Large intestine (tissue), 3 donors: Measurements from ENCODE around the gene USP46. TPM values are rescaled to one million over a fixed set of nuclear protein-coding genes. Genes with fewer than 3 reads are reported as not detected.

Source experiments
- DNase-seq, 2 donors: peaks; one replicate each; pipeline versions ENCODE4 v3.0.0 to v3.0.0-alpha.2; 2013
- H3K27ac ChIP-seq: one replicate; pipeline ENCODE4 v1.5.1; 2013; ENCODE audit warnings: low read length
- H3K27me3 ChIP-seq: 2 replicates; pipeline ENCODE4 v1.6.1; 2013; ENCODE audit warnings: low read length; ENCODE audit not compliant: control insufficient read depth, insufficient read depth
- H3K36me3 ChIP-seq: 2 replicates; pipeline ENCODE4 v1.6.1; 2013; ENCODE audit warnings: low read length; ENCODE audit not compliant: control insufficient read depth, insufficient read depth
- H3K4me1 ChIP-seq: one replicate; pipeline ENCODE4 v1.6.1; 2013; ENCODE audit warnings: low read length; ENCODE audit not compliant: control insufficient read depth, insufficient read depth
- H3K4me3 ChIP-seq: one replicate; pipeline ENCODE4 v1.5.1; 2013; ENCODE audit warnings: low read length
- H3K9me3 ChIP-seq: one replicate; pipeline ENCODE4 v1.6.1; 2013; ENCODE audit warnings: mild to moderate bottlenecking, low read depth, low read length, moderate library complexity; ENCODE audit not compliant: control insufficient read depth
- WGBS: methylation state at CpG from one replicate; pipeline ENCODE4 v1.1.5; 2013; ENCODE audit warnings: low lambda C conversion rate; ENCODE audit not compliant: insufficient coverage; 5-methylcytosine and 5-hydroxymethylcytosine counted together
- polyA plus RNA-seq: library from polyadenylated mRNA; unstranded; fragments of 120-200 nt; gene quantifications from one replicate; pipeline ENCODE4 v1.2.1, GENCODE V29; 2013

The USP46 gene
- polyA plus RNA-seq, 1 donor, result 14.4 TPM

DNA sequence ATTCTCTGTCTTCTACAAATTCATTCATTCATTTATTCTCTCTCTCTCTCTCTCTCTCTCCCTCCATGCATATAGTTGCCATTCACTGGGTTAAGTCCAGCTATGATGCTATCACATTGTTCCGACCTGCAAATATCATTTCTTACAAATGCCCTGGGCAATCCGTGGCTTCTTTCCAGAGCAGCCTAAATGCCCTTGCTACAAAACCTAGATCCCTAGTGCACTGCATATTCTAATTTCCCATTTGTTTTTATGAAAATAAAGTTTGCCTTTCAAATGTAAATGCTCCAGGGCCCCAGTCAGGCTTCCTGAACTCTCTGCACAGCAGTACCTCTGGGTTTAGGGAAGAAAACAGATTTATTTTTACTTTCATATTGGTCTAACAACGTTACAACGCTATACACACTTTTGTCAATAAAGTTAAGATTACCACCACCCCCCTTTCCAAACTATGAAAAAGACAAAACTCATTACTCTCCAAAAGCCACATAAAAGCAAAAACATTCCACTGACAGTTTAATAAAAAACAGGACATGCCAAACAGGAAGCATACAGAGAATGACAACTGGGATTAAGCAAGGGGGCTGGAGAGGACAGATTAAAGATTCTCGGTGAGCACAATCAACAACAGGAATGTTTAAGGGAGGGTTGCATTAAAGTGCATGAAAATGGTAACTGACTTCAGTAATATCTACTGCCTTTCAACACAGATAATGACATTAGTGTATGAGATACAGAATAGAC is 104.3 kb downstream of the USP46 start:
- Histone ChIP-seq H3K9me3 (no peaks in the 10 kb centered on the region), H3K4me1 (no peaks in the 10 kb centered on the region), H3K36me3 (no peaks in the 10 kb centered on the region), H3K4me3 (no peak overlapping the region), H3K27me3 (no peaks in the 10 kb centered on the region), H3K27ac (no peak overlapping the region)
- 80% methylated on average over 1 of the region's 5 CpGs for WGBS
- DNase-seq, result no peak

GRCh38 chr4:52552778-52553177 is 106.3 kb downstream of the USP46 start:
- no peak for DNase-seq
- no peaks in the 10 kb centered on the region for H3K36me3 ChIP-seq
- no peak overlapping the region for H3K27ac ChIP-seq
- WGBS, result no CpG with 5 or more reads among the region's 5 CpGs
- no peaks in the 10 kb centered on the region for H3K27me3 ChIP-seq
- no peak overlapping the region for H3K4me3 ChIP-seq
- no peaks in the 10 kb centered on the region for H3K4me1 ChIP-seq
- no peaks in the 10 kb centered on the region for H3K9me3 ChIP-seq

GRCh38 chr4:52551487-52551886 is 107.6 kb downstream of the USP46 start:
- no peaks in the 10 kb centered on the region for H3K9me3 ChIP-seq
- WGBS, result no CpG with 5 or more reads among the region's 1 CpG
- H3K4me1 ChIP-seq, result no peaks in the 10 kb centered on the region
- H3K27ac ChIP-seq, result no peak overlapping the region
- H3K27me3 ChIP-seq, result no peaks in the 10 kb centered on the region
- H3K4me3 ChIP-seq, result no peak overlapping the region
- H3K36me3 ChIP-seq, result no peaks in the 10 kb centered on the region
- no peak for DNase-seq

- H3K27me3 ChIP-seq, result no peaks in the 10 kb centered on the region
- H3K4me1 ChIP-seq, result no peaks in the 10 kb centered on the region
- H3K9me3 ChIP-seq, result no peaks in the 10 kb centered on the region
- no peak for DNase-seq
- H3K27ac ChIP-seq, result no peak overlapping the region
- no peaks in the 10 kb centered on the region for H3K36me3 ChIP-seq
- WGBS, result no CpG with 5 or more reads among the region's 3 CpGs
- H3K4me3 ChIP-seq, result no peak overlapping the region
Measured at GRCh38 chr4:52550186-52550585, 108.9 kb downstream of the USP46 start.

- Histone ChIP-seq H3K4me1 (no peaks in the 10 kb centered on the region), H3K36me3 (no peaks in the 10 kb centered on the region), H3K27me3 (no peaks in the 10 kb centered on the region), H3K4me3 (no peak overlapping the region), H3K9me3 (no peaks in the 10 kb centered on the region), H3K27ac (no peak overlapping the region)
- DNase-seq, result no peak
- 80% methylated on average over 1 of the region's 8 CpGs for WGBS
Measured at GRCh38 chr4:52548818-52549570, 110.1 kb downstream of the USP46 start.

- Histone ChIP-seq H3K27ac (no peak overlapping the region), H3K27me3 (no peaks in the 10 kb centered on the region), H3K4me1 (no peaks in the 10 kb centered on the region), H3K36me3 (no peaks in the 10 kb centered on the region), H3K9me3 (no peaks in the 10 kb centered on the region), H3K4me3 (no peak overlapping the region)
- no peak for DNase-seq
- no CpG with 5 or more reads among the region's 4 CpGs for WGBS
Measured at GRCh38 chr4:52546449-52546848, 112.7 kb downstream of the USP46 start.

DNA sequence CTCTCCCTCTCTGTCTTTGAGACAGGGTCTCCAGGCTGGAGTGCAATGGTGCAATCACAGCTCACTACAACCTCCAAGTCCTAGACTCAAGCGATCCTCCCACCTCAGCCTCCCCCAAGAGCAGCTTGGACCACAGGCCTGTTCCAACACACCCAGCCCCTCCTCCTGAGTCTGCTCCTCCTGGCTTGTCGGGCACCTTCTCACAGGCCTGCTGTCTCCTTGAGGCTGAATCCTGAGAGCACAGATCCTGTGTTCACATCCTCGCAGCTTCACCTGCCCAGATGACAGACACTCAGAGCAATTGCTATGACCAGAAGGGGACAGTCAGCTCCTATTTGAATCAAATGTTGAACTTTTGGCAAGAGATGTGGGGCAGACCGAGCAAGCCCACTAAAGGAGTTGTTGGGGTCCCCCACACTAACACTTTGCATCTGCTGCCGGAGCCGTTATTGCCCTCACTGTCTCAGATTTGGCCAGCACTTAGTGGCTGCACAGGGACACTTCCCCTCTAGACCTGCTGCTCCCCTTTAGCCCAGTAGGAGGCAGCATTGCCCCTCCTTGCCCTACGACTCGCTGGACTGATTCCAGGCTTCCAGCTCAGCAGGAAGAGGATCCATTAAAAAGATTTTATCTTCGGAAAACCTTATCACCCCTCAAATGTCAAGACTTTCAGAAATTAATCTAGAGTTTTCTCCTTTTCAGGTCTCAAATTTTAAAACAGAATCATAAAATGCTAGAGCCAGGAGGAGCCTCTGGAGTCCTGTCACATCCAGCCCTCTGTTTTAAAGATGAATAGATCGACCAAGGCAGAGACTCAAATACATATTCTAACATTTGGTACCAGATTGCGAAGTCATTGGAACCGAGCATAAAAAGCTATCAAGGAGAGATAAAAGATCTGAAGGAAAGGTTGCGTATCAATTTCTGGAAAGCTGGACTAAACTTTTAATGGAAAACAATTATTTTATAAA is 113.7 kb downstream of the USP46 start:
- Histone ChIP-seq H3K27ac (no peak overlapping the region), H3K36me3 (no peaks in the 10 kb centered on the region), H3K4me1 (no peaks in the 10 kb centered on the region), H3K4me3 (no peak overlapping the region), H3K27me3 (no peaks in the 10 kb centered on the region), H3K9me3 (no peaks in the 10 kb centered on the region)
- WGBS, result 70% methylated on average over 3 of the region's 13 CpGs
- DNase-seq, result peak; percentile 48 to 55

Other genes starting within 250 kb of the USP46 start
- gene ERVMER34-1, start 92.1 kb upstream of the USP46 start, polyA plus RNA-seq, result 0.61 TPM
- 2.1 TPM for gene RASL11B, start 203.0 kb upstream of the USP46 start, polyA plus RNA-seq